ENCODE results near the gene MAB21L4. TPM values are rescaled to one million over a fixed set of nuclear protein-coding genes. Genes with fewer than 3 reads are reported as not detected.

MAB21L4 gene
- total RNA-seq, 1 experiment from 2014 or later: 0.21 TPM

Other genes with a start within 250 kb of the MAB21L4 start
- not detected for gene AQP12B, start 213.3 kb downstream of the MAB21L4 start, total RNA-seq (2021; ENCODE audit: unreplicated experiment)
- gene AQP12A, start 204.3 kb downstream of the MAB21L4 start, total RNA-seq (2021; ENCODE audit: unreplicated experiment): not detected
- gene KIF1A, start 75.9 kb downstream of the MAB21L4 start, total RNA-seq (2021; ENCODE audit: unreplicated experiment): 132 TPM
- gene AGXT, start 27.3 kb downstream of the MAB21L4 start, total RNA-seq (2021; ENCODE audit: unreplicated experiment): 0.36 TPM
- gene CROCC2, start 10.2 kb upstream of the MAB21L4 start, total RNA-seq (2021; ENCODE audit: unreplicated experiment): 0.23 TPM
- 11.0 TPM for gene SNED1, start 102.5 kb upstream of the MAB21L4 start, total RNA-seq (2021; ENCODE audit: unreplicated experiment)
- 28.9 TPM for gene MTERF4, start 206.1 kb upstream of the MAB21L4 start, total RNA-seq (2021; ENCODE audit: unreplicated experiment)